C4-2B (cell line): ENCODE data around the gene MPL.

Experiments used
- CTCF ChIP-seq: fragments of 450-650 bp; conservative IDR thresholded peaks from 2 replicates; pipeline ENCODE4 v1.5.1; 2017; ENCODE audit warnings: mild to moderate bottlenecking
- ZFX ChIP-seq: fragments of 450-650 bp; IDR thresholded peaks from 2 replicates; pipeline ENCODE4 v1.6.1; 2017

DNA sequence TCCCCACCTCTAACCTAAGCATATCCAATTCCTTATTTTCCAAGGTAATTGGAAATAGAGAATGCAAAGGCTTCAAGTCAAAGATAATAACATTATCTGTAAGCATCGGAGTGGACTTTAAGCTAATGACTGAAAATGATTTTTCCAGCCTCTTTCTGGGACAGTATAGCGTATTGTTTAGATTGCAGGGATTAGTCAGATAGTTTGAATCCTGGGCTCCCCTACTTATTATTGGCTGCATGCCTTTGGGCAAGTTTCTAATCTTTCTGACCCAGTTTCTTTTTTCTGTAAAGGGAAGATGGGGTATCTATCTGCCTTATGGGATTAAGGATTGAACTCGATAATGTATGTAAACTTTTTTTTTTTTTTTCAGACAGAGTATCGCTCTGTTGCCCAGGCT is 19.6 kb downstream of the MPL start:
- TF ChIP-seq CTCF (no peak), ZFX (no peak)
